HG02870 (cell line): ENCODE results near the gene AUTS2.

ENCODE experiments used
- ATAC-seq: cut with Tn5 transposase; IDR thresholded peaks from one replicate; pipeline ENCODE4 v1.9.1; 2021; ENCODE audit warnings: mild to moderate bottlenecking, moderate library complexity; ENCODE audit not compliant: unreplicated experiment

The AUTS2 gene

DNA sequence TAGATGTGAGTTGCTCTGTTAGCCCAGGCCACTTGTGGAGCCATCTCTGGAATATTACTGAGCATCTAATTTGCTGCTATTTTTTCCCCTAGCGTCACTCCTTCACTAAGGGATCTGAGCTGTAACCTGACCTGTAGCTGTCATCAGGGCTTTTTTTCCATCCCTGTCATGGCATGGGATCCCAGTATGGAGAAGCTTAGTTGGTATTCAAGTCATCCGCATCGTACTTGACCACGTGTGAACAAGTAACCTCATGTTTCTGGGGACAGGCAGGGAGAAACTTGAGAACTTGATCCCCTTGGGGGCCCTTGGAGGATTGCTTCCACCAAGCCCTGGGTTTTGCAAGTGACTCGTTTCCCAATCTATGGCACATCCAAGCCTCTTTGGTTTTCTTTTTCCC, 1059.3 kb downstream of the AUTS2 start:
- no peak for ATAC-seq

DNA sequence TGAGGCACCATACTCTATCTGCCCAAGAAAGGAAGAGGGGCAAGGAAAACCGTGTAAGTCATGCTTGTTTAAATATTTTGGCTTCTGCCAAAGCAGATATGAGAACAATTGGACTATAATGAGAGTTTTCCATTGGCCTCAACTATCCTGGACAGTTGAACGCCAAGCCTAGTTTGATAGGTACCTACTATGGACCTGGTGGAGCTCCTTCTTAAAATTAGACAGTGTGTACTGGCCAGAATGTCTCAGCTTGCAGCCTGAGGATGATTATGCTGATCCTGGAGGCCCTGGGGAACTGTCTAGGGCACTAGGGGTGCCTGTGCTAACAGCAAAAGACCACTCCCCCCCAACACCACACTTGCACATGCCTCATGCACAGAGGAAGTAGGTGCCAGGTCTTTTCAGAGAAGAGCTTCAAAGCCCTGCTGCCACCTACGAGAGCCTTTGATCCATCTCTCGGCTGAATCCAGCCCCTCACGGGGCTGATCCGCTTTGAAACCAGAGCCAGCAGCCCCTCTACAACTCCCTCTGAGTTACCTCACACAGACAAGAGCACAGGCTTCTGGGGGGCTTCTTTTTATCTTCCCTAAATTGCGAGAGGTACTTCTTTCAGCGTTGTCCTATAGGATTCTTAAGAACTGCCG, 1059.8 kb downstream of the AUTS2 start:
- ATAC-seq = no peak

- no peak for ATAC-seq
Observed at GRCh38 chr7:70659263-70659662, 1061.0 kb downstream of the AUTS2 start.

DNA sequence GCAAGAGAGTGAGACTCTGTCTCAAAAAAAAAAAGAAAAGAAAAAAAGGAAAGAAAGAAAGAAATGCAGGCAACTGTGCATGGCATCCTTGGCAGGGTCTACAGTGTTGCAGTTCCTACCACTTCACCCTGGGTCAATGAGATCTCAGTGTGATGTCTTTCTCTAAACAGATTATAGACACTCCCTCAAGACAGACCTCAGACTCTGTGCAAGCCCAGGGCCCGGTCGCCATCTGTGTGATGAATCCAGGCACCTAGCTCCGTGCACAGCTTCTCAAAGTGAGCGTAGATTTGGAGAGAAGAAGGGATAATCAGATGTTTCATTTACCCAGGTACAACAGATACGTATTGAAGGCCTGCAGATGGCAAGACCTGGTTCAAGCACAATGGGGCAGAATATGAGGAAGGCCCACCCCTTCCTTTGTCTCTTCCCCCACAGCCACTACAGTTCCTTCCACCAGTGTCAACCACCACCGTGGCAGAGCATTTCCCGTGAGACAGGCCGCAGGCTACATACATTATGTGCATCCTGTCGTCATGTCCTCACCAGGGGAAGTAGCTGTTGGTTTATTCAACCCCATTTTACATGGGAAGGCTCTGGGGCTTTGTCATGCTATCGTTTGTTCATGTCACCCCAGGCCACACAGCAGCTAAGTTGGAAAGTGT, 1062.0 kb downstream of the AUTS2 start:
- ATAC-seq = no peak

DNA sequence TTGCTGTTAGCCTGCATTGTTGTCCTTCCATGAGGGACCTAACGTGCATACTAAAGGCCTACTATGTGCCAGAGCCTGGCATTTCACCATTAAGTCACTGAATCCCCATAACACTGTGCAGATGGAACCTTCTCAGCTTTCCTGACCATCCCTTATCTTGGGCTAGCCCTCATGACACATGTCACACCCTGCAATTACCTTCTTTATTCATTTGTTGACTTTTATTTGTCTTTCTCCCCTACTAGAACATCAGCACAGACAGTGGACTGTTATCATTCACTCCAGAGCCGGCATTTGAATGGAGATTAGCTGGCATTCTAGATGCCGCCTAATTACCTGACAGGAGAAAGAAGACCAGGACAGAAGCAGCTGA, 1062.5 kb downstream of the AUTS2 start:
- no peak for ATAC-seq

DNA sequence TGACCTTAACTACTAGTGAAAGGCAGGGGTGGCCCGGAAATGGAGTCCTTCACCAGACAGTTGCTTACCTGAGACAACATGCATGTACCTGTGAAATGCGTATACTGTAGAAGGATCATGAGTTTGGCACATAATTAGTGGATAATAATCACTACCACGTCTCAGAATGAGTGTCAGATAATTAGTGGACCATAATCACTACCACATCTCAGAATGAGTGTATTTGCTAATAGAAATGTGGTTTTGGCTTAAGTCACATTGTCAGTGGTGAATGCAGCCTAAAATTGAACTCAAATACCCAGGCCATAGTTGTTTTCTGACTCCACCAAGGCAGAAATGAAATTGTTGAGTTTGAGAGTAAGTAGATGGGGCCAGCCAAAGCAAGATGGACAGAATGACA, 1065.4 kb downstream of the AUTS2 start:
- no peak for ATAC-seq

DNA sequence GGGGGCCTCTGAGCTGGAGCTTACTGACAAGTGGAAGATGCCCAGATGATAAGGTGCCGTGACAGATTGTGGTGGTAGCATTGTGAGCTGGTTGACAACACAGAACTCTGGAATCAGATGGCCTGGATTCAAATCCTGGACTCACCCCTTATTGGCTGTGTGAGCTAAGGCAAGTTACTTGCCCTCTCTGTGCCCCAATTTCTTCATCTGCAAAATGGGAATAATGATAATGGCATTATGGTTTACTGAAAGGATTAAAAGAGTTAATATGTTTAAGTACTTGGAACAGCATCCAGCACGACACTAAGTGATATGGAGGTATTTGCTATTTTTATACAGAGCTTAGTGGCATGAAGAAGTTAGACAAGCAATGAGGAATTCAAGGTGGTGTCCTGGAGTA, 1067.7 kb downstream of the AUTS2 start:
- no peak for ATAC-seq

DNA sequence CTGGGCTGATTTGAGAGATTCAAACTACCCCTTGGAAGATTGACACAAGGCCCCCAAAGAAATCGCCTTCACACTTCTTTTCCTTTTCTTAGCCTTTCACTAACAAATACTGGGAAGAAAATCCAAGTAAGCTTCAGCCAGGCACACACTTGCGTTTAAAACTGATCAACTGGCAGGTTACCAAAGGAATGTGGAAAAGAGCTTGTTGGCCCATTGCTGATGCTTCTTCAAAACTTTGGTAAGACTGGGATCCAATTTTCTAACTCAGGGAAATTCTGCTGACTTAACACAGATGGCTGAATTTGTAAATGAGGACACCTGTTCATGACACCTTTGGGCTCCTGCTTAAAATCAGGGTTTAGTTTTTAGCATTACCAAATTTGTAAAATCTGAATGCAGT, 1069.1 kb downstream of the AUTS2 start:
- ATAC-seq = no peak

DNA sequence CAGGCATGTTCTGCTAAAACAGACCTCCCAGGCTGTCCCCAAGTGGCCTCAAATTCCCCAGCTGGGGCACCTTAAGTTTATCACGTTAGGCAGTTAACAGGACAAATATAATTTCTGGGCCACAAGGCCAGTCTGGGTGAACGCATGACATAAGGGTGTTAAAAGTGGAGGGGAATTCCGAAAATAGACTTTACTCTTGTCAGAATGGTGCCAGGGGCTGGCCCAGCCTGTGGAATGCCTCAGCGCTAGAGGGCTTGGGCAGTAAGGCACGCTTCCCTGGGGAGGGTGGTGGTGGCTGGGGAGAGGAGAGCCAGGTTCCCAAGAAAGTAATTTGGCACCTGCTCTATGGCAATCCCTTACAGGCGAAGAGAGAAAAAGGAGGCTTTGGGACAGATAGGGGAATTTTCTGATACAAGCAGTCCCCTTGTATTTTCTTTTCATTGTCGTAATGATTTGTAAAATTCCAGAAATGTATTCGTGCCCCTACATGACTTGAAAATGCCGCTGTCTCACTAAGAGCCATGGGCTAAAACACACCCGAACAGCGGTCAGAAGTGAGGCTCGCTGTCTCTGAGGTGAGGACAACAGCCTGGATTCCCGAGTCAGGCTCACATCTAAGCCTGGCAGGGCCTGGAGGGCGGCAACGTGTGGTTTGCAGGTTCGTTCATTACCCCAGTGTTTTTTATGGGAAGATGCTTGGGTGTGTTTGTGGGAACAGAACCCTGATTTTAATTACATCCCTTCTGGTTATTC, 1070.5 kb downstream of the AUTS2 start:
- ATAC-seq = no peak

DNA sequence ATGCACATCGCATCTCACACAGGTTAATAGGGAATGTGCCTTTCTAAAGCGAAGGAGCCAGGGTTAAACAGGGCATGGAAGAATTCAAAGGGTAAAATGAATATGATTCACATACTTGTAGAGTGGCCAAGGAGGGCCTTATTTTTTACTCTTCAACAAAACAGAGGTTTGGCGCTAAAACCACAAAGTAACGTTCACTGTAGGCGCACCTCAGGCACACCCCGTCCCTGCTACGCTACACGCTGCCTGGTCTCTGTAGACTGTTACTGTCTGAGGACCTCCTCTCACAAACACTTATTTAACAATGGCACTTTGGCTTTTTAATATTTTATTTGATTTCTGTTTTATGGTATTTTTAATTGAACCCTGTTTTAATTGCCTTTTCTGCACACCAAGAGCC, 1071.6 kb downstream of the AUTS2 start:
- no peak for ATAC-seq

- no peak for ATAC-seq
Observed at GRCh38 chr7:70670288-70670687, 1072.0 kb downstream of the AUTS2 start.

GRCh38 chr7:70673778-70674570, 1075.7 kb downstream of the AUTS2 start:
- no peak for ATAC-seq

- no peak for ATAC-seq
Observed at GRCh38 chr7:70674571-70675010, 1076.3 kb downstream of the AUTS2 start.

DNA sequence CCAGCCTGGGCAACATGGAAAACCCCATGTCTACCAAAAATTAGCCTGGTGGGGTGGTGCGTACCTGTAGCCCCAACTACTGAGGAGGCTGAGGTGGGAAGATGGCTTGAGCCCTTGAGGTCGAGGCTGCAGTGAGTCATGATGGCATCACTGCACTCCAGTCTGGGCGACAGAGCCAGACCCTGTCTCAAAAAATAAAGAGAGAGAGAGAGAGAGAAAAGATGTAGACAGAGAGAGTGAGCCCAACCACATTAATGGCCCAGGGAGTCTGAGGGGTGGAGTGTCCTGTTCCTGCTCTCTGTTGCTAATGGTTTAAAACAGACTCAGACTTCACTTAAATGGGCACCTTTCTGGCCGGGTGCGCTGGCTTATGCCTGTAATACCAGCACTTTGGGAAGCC, 1078.0 kb downstream of the AUTS2 start:
- ATAC-seq = no peak

DNA sequence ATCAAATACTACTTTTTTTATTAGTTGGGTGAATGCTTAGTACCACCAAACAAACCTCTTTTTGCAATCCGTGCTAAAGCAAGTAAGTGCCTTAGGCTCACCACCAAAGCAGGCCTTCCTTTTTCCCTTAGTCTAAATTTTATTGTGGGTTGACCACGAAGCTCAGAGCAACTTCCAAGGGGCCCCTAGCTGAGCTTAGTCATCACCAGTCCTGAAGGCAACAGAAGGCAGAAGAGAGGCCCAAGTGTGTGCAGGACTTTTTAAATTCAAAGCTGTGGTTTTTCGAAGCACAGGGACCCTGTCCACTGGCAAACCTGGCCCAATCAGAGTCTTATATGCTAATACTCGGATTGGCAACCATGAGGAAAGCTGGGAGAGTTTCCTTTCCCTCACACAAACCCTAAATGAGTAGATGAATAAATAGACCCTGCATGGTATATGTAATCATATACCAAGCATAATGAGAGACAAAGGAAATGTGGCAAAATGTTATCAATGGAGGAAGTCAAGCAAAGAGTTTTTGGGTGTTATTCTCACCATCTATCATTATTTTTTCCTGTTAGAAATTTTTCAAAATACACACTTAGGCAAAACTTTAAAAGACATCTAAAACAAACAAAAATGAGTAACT, 1080.5 kb downstream of the AUTS2 start:
- ATAC-seq = no peak

DNA sequence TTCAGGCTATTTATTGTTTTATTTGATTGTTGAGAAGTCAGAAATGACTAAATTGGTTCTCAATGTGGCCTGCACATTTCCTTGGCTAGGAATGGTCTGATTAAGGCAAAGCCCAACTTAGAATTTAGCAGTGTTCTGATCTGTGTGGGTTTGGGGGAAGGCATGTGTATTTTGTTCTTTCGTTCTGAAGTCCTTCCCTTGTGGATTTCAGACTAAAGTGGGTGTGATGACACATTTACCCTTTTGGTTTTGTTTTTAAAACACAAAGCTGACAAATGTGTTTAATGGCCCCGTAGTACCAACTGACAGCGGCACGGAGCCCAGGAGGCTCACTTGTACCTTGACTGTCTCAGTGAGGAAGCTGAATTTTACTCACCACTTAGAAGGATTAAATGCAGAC, 1081.4 kb downstream of the AUTS2 start:
- no peak for ATAC-seq

GRCh38 chr7:70680306-70680705, 1082.0 kb downstream of the AUTS2 start:
- ATAC-seq = no peak

DNA sequence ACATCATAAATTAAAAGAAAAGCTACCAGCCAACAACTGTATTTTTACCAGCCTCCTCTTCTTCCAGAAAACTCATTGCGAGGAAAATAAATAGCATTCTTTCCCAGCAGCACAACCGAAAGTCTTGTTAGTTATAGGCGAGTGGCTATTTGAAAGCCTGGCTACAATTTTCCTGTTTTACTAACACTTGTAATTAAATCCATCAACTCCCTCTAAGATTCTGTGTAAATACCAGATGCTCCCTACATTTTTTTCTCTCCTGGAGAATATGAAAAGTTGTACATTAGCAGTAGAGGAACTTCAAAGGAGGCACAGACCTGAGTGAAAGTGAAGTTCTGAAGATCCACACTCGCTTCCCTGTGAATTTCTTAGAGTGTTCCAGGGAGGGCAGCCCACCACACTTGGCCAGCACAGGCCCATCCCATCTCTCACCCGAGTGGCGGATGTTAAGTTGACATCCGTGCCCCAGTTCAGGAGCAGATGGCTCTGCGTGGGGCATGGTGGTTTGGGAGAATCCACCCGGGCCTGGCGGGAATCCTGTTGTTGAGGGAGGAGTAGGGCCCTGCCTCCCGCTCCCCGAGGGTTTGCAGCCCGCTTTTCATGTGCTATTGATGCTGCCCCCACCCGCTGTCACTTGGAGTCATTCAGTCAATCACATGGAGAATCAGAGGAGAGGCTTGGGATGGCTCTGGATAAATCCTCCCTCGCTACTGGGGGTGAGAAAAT, 1082.6 kb downstream of the AUTS2 start:
- no peak for ATAC-seq

GRCh38 chr7:70681469-70682350, 1083.4 kb downstream of the AUTS2 start:
- peak; percentile 88 for ATAC-seq
